A549 treated with CpdA at 1 μM for 4 hours (cell line): ENCODE measurements around the gene MIA. TPM values are rescaled to one million over a fixed set of nuclear protein-coding genes. Genes with fewer than 3 reads are reported as not detected.

Source experiments
- total RNA-seq: library from RNA; stranded (reverse); fragments of 200-300 nt; extraction: Qiagen RNA extraction; gene quantifications from 5 replicates; pipeline ENCODE4 v1.2.3, GENCODE V29; 2022; ENCODE audit warnings: low read depth

Gene MIA
- total RNA-seq, result 0.33 to 0.64 TPM in 2 of 5 replicates, not detected in the others

DNA sequence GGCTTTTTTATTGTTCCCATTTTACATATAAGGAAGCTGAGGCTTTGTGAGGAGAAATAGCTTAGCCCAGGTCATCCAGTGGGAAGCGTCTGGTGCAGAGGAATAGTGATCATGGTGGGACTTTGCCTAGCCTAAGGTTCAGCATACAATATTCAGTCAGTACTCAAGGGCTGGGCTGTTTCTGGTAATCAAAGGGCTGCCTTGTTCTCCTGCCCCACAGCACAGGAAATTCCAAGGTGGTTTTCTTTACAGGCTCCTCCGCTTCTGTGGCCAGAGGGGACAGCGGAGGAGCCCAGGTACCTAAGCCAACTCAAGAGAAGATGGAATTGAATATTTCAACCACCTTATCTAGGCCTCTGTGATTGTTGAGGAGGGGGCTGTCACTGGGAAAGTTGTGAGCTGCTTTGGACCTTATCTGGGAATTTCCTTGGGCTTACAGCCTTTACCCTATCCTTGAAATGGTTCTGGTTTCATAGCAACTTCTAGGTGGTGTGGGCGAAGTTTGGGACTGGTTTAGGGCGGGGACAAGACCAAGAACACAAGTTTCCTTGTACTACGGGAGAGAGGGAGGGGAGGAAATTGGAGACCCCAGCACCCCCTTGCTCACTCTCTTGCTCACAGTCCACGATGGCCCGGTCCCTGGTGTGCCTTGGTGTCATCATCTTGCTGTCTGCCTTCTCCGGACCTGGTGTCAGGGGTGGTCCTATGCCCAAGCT is at the start of gene MIA:
Gene MIA (plus strand): TSS at position 606 of the 716 bp plus-strand sequence. CDS start 22 bp downstream, at position 628.

DNA sequence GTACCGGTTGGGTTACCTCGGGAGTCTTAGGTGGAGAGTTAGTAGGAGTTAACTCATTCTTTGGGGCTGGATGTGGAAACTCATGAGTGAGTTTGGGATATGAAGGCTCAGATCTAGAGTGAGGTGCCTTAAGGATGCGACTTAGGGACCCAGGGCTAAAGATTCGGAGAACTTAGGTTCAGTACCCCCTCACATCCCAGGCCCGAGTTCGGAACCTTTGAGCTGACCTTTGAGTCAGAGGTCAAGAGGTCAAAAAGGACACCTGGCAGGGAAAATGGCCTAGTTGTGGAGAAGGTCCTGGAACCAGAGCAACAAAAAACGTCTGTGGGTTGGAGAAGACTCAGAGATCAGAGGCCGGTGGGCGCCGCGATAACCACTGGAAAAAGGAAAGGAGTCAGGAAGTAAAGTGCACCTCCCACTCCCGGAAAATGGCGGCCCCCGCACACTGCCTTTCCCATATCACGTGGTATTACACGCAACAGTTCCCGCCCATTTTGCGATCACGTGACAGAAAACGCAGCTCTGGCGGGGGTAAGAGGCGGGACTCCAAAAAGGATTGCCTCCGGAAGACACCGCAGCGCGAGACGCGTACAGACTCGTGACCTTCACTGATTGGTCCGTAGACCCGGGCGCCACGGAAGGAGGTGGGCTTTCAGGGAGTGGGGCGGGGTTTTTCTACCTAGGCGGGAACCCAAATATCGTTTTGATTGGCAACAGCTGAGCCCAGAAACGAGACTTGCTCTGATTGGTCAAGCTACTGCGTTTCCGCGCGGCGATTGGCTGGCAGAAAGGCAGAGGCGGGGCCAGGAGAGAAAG is 25.1 kb upstream of the MIA start, which contains the start of gene ACTMAP:
Gene ACTMAP (minus strand): TSS at position 420 of the 816 bp plus-strand sequence. CDS start 674 bp downstream, outside the sequence.

DNA sequence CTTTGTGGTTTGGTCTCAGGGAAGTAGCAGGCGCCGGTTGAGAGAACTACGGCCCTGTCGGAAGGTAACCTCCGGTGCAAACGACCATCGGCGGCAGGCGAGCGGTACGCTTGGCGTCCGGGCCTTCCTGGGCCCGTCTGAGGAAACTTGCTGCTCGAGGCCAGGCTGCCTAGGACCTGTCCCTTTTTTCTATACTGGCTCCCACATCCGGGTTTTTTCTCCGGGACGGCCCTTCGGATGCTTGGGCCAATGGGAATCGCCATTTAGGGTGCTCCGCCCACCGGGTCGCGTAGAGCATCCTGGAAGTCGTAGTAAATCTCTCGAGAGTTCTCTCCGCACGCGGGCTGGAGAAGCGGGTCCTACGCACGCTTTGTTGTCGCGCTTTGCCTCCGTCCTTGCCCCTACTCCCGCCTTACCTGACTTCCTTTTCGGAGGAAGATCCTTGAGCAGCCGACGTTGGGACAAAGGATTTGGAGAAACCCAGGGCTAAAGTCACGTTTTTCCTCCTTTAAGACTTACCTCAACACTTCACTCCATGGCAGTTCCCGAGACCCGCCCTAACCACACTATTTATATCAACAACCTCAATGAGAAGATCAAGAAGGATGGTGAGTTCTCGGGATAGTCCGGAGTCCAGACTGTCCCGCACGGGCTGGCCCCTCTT is 24.3 kb upstream of the MIA start, which contains the start of gene SNRPA:
Gene SNRPA (plus strand): TSS at position 330 of the 664 bp plus-strand sequence. CDS start 206 bp downstream, at position 536.

DNA sequence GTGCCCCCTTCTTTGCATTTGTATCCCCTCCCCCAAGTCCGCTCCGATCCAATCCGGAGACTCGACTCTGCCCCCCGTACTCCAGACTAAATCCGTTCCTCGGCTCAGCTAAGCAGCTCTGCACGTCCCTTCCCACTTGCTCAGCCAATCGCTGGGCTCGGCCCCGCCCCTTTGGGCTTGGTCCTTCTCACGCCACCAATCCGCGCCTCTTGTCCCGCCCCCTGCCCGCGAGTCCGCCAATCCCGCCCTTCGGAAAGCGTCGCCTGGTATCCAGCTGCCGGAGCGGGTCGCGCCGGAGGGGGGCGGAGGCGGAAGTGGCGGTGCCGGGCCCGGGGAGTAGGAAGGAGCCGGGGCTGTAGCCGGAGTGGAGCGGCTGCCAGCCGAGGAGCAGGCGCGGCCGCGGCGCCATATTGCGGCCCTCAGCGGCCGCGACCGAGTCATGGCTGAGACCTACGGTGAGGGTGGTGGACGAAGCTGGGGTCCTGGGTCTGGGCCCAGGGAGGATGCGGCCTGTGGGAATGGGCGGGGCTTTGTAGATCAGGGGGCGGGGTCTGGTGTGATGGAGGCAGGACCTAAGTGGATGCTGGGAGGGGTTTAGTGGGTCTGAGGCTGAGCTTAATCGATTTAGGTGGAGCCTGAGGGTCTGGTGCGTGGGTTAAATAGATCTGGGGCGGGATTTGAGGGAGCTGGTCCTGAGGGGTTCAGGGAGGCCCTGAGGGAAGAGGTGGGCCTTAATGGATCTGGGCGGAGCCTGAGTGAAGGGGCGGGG is 2.8 kb downstream of the MIA start, which contains the start of gene RAB4B:
Gene RAB4B (plus strand): TSS at position 311 of the 769 bp plus-strand sequence. CDS start 129 bp downstream, at position 440.

DNA sequence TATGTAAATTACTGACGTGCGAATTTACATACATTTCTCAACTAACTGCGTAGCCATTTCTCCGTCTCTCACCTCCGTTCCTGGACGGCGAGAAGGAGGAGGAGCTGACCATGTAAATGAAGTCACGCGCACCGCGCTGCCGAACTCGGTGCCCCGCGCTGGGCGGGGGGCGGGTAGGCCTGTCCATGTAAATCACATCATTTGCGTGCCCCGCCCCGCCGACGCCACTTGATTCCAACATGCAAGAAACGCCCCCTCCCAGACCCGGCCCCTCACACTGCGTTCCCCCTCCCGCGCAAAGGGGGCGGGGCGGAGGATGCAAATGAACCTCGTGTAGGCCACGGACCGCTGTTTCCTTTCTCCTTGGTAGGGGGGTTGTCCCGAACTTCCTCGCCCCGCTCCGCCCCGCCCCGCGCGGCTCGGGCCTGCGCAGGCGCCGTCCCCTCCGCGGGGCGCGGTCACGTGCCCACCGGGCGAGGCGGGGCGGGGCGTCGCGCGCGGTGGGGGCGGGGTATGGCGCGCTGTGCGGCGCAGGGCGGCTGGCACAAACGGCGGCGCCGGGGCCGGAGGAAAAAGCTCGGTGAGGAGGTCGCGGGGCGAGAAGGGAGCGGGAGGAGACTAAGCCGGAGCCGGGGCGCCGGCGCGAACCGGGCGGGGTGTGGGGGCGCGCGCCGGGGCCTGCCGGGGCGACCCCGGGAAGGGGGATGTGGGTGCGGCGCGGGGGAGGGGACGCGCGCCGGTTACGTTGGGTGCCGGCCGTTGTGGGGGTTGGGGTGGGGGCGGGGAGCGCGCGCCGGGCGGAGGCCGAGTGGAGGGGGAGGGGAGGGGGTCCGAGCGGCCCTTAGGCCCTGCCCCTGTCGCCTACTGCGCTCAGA is 23.6 kb downstream of the MIA start, which contains the start of gene EGLN2:
Gene EGLN2 (plus strand): TSS at position 509 of the 875 bp plus-strand sequence. CDS start 1,382 bp downstream, outside the sequence.

Other genes with a start within 250 kb of the MIA start
- gene SHKBP1, start 198.6 kb upstream of the MIA start, total RNA-seq, result 107 to 161 TPM (median 136 TPM) in 5 replicates
- 44.4 to 77.5 TPM (median 55.6 TPM) in 5 replicates for gene LTBP4, start 174.2 kb upstream of the MIA start, total RNA-seq
- 50.2 to 67.7 TPM (median 56.5 TPM) in 5 replicates for gene NUMBL, start 84.9 kb upstream of the MIA start, total RNA-seq
- gene COQ8B, start 58.6 kb upstream of the MIA start, total RNA-seq, result 62.8 to 73.6 TPM (median 64.7 TPM) in 5 replicates
- 15.6 to 19.0 TPM (median 18.5 TPM) in 5 replicates for gene ITPKC, start 58.4 kb upstream of the MIA start, total RNA-seq
- 16.2 to 22.4 TPM (median 17.8 TPM) in 5 replicates for gene ACTMAP, start 25.0 kb upstream of the MIA start, total RNA-seq
- gene SNRPA, start 24.3 kb upstream of the MIA start, total RNA-seq, result 155 to 196 TPM (median 163 TPM) in 5 replicates
- 10.8 to 21.0 TPM (median 18.1 TPM) in 5 replicates for gene RAB4B, start 2.7 kb downstream of the MIA start, total RNA-seq
- gene EGLN2, start 23.7 kb downstream of the MIA start, total RNA-seq, result 67.7 to 83.5 TPM (median 83.2 TPM) in 5 replicates
- gene CYP2A6, start 74.9 kb downstream of the MIA start, total RNA-seq, result 0.07 TPM in 1 of 5 replicates, not detected in the others
- not detected in 5 replicates for gene CYP2A7, start 106.7 kb downstream of the MIA start, total RNA-seq
- gene CYP2B6, start 215.8 kb downstream of the MIA start, total RNA-seq, result 0.07 to 0.08 TPM in 2 of 5 replicates, not detected in the others